AG09309 (cell line): ENCODE measurements around the gene GALNT16.

ENCODE experiments used
- DNase-seq: peaks from one replicate; pipeline ENCODE4 v3.0.0-alpha.2; 2010; ENCODE audit warnings: low read depth
- H3K4me3 ChIP-seq: 2 replicates; pipeline ENCODE4 v1.5.1; 2011; ENCODE audit warnings: mild to moderate bottlenecking, low read depth, low read length, moderate library complexity; ENCODE audit not compliant: control insufficient read depth
- CTCF ChIP-seq: IDR thresholded peaks from 2 replicates; pipeline ENCODE4 v1.5.1; 2011; ENCODE audit warnings: mild to moderate bottlenecking, low read depth, low read length, inconsistent platforms; ENCODE audit not compliant: insufficient read depth, control insufficient read depth; ENCODE audit errors: missing control alignments

GALNT16 gene

GRCh38 chr14:69325646-69326265 lies 65.8 kb downstream of the GALNT16 start:
- no peak for DNase-seq
- TF ChIP-seq CTCF: no peak
- no peak overlapping the region for H3K4me3 ChIP-seq

- no peak overlapping the region for H3K4me3 ChIP-seq
- TF ChIP-seq CTCF: no peak
- DNase-seq: no peak
Measured at GRCh38 chr14:69326611-69327010, 66.7 kb downstream of the GALNT16 start.

- no peak for DNase-seq
- no peak for TF ChIP-seq CTCF
- no peak overlapping the region for H3K4me3 ChIP-seq
Measured at GRCh38 chr14:69327507-69327906, 67.5 kb downstream of the GALNT16 start.

- H3K4me3 ChIP-seq: no peak overlapping the region
- no peak for TF ChIP-seq CTCF
- no peak for DNase-seq
Measured at GRCh38 chr14:69328317-69328716, 68.4 kb downstream of the GALNT16 start.

- H3K4me3 ChIP-seq: no peak overlapping the region
- no peak for DNase-seq
- no peak for TF ChIP-seq CTCF
Measured at GRCh38 chr14:69328765-69329164, 68.8 kb downstream of the GALNT16 start.

GRCh38 chr14:69331206-69331605 lies 71.2 kb downstream of the GALNT16 start:
- DNase-seq: no peak
- TF ChIP-seq CTCF: no peak
- H3K4me3 ChIP-seq: no peak overlapping the region
